Upper lobe of right lung (tissue), 1 donor: ENCODE data around the gene ATP6V0C. TPM values are rescaled to one million over a fixed set of nuclear protein-coding genes. Genes with fewer than 3 reads are reported as not detected.

Experiments used
- ATAC-seq: fragments of 200-7000 bp; cut with Tn5 transposase; one replicate; pipeline ENCODE4 v1.9.1; 2020; ENCODE audit warnings: mild to moderate bottlenecking, moderate library complexity
- DNase-seq: peaks from one replicate; pipeline ENCODE4 v3.0.0-alpha.2; 2020
- H3K27ac ChIP-seq: fragments of 200-600 bp; one replicate; pipeline ENCODE4 v1.8.0; 2022
- H3K27me3 ChIP-seq: fragments of 200-600 bp; one replicate; pipeline ENCODE4 v1.8.0; 2022; ENCODE audit warnings: mild to moderate bottlenecking
- H3K36me3 ChIP-seq: fragments of 200-600 bp; one replicate; pipeline ENCODE4 v1.8.0; 2022
- H3K4me1 ChIP-seq: fragments of 200-600 bp; one replicate; pipeline ENCODE4 v1.8.0; 2022
- H3K4me3 ChIP-seq: fragments of 200-600 bp; one replicate; pipeline ENCODE4 v1.8.0; 2022; ENCODE audit warnings: mild to moderate bottlenecking
- H3K9me3 ChIP-seq: fragments of 200-600 bp; one replicate; pipeline ENCODE4 v1.8.0; 2022
- CTCF ChIP-seq: fragments of 200-600 bp; IDR thresholded peaks from one replicate; pipeline ENCODE4 v1.8.0; 2022; ENCODE audit warnings: antibody characterized with exemption
- intact Hi-C: fragments of 100-400 bp; cut with DNase I; formaldehyde crosslinking; loops from one replicate; pipeline ENCODE4 v1.11.0; 2022
- total RNA-seq: library from RNA; stranded (reverse); fragmentation: NEBNext Ultra II Directional; extraction: Animal tissue kit (Norgen Biotek cat#: 25700); gene quantifications from one replicate; pipeline ENCODE4 v1.2.1, GENCODE V29; 2021
- donor health status: DM: no; HTN: yes; CAD: no; lungs with severe emphysema.

ATP6V0C gene
- total RNA-seq, 1 donor from 2014 or later: 298 TPM

DNA sequence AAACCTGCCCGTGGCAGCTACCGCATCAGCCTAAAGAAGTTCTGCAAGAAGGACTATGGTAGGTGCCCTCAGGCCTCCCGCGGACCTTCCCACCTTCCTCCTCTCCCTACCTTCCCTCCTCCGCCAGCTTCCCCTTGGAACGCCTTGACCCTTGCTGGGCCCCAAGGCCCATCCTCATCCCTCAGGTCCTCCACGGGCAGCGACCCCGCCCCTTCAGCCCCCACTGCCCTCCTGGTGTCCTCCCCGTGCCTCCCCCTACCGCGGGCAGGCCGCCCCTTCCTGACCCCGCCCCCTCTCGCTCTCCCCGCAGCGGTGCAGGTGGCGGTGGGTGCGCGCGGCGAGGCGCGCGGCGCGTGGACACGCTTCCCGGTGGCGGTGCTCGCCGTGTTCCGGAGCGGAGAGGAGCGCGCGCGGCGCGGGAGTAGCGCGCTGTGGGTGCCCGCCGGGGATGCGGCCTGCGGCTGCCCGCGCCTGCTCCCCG lies 40.3 kb upstream of the ATP6V0C start:
- intact Hi-C loops: no loop called here
- DNase-seq (no peak), ATAC-seq (no peak)
- Histone ChIP-seq H3K36me3 (no peaks in the 10 kb centered on the region), H3K27ac (no peak overlapping the region), H3K4me3 (peak overlapping the region; percentile 37), H3K9me3 (no peaks in the 10 kb centered on the region), H3K27me3 (peaks cover 40% of the 10 kb centered on the region), H3K4me1 (peaks cover 44% of the 10 kb centered on the region)
- TF ChIP-seq CTCF: no peak

DNA sequence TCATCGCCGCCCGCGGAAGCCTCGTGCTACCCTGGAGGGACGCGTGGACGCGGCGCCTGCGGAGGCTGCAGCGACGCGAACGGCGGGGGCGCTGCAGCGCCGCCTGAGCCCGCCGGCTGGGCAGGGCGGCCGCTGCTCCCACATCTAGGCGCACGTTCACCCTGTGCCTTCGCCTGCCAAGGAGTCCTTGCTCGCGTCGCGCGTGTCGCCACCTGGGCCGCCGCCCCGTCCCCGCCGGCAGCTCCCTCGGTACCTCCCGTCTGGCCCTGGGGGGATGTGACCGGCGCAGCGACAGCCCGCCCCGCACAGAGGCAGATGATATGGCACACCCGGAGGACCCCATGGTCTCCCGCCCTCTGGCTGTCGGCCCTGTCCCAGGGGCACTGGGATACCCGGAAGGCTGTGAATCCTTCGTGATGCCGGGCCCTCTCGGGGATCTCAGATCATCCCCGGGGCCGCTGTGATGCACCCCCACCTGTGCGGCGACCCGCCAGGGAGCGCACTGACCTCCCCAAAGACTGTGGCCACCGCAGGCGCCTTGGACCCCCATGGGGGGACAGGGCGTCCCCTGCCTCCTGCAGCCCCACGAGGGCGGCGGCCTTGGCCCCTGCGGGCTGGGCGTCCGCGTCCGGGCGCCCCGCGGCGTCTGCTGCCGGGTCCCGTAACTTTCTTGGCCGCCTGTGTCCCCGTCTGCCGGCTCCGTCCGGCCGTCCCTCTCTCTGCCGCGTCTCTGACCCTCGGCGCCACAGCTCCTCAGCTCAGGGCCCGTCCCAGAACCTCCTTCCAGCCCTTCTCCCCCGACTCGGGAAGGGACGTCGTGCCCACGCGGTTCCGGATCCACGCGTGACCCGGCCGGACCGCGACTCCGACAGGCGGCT lies 39.5 kb upstream of the ATP6V0C start:
- ATAC-seq: peak; percentile 73
- Histone ChIP-seq H3K4me3 (peak overlapping the region; percentile 70), H3K27me3 (peaks cover 34% of the 10 kb centered on the region), H3K4me1 (peaks cover 37% of the 10 kb centered on the region), H3K36me3 (no peaks in the 10 kb centered on the region), H3K9me3 (no peaks in the 10 kb centered on the region), H3K27ac (peak overlapping the region; percentile 88)
- peak; percentile 81 for DNase-seq
- peak; percentile 44 for TF ChIP-seq CTCF
- intact Hi-C loops: no loop called here

DNA sequence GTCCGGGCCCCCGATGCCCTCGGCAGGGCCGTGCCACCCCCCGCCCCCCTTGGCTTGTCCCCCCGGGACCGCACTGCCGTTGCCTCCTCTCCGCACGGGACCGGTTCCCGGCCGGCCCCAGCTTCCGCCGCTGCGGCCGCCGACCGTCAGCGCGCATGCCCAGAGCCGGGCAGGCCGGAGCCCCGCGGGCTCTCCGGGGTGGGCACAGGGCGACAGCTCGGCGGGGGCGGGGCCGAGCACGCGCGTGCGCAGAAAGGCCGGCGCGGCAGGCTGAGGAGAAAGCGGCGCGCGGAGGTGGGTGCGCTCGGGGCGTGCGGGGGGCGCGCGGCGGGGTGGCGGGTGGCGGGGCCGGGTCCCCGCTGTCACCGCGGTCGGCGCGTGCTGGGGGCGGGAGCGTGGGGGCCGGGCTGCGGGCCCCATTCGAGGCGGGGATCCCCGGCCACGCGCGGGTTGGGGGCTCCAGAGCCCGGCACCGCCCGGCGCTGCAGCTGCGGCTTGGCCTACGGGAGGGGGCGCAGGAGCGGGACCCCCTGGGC lies 38.8 kb upstream of the ATP6V0C start, which contains the start of gene TBC1D24:
Gene TBC1D24 (plus strand): TSS at position 251 of the 536 bp plus-strand sequence. CDS start 21,022 bp downstream, outside the sequence.
- no peak for TF ChIP-seq CTCF
- no peaks in the 10 kb centered on the region for H3K9me3 ChIP-seq
- intact Hi-C loops: no loop called here
- H3K27ac ChIP-seq: peak within 1 kb of the TSS; percentile 88
- H3K4me1 ChIP-seq: peaks cover 33% of the 10 kb centered on the region
- DNase-seq (peak; percentile 95), ATAC-seq (peak; percentile 89)
- H3K27me3 ChIP-seq: peaks cover 29% of the 10 kb centered on the region
- peak within 1 kb of the TSS; percentile 70 for H3K4me3 ChIP-seq
- H3K36me3 ChIP-seq: no peaks in the 10 kb centered on the region

GRCh38 chr16:2475413-2476344 lies 38.1 kb upstream of the ATP6V0C start:
- Histone ChIP-seq H3K27me3 (peaks cover 22% of the 10 kb centered on the region), H3K9me3 (no peaks in the 10 kb centered on the region), H3K27ac (peak overlapping the region; percentile 58), H3K36me3 (no peaks in the 10 kb centered on the region), H3K4me3 (peak overlapping the region; percentile 70), H3K4me1 (peaks cover 35% of the 10 kb centered on the region)
- no peak for TF ChIP-seq CTCF
- intact Hi-C loops: no loop called here
- DNase-seq (peak; percentile 81), ATAC-seq (peak; percentile 39)

GRCh38 chr16:2476345-2476720 lies 37.4 kb upstream of the ATP6V0C start:
- Histone ChIP-seq H3K27ac (no peak overlapping the region), H3K9me3 (no peaks in the 10 kb centered on the region), H3K4me3 (peak overlapping the region; percentile 70), H3K4me1 (peaks cover 32% of the 10 kb centered on the region), H3K27me3 (peaks cover 18% of the 10 kb centered on the region), H3K36me3 (no peaks in the 10 kb centered on the region)
- DNase-seq (no peak), ATAC-seq (no peak)
- TF ChIP-seq CTCF: no peak
- intact Hi-C loops: no loop called here
